PC-3 (cell line): Measurements from ENCODE around the gene MAPK6. TPM values are rescaled to one million over a fixed set of nuclear protein-coding genes. Genes with fewer than 3 reads are reported as not detected.

Experiments
- ATAC-seq: fragments of 200-7000 bp; cut with Tn5 transposase; 2 replicates; pipeline ENCODE4 v1.9.1; 2020; ENCODE audit warnings: mild to moderate bottlenecking, moderate library complexity
- BruUV-seq: library from RNA; stranded (reverse); fragments of 400-500 nt; replicated peaks from 2 replicates; lab custom pipeline; 2021; lab: Mats Ljungman, UMichigan
- CTCF ChIA-PET: fragments of 300-600 bp; sonication (Branson Sonifier 250); formaldehyde crosslinking; loops from one replicate; lab custom pipeline; 2022; ENCODE audit warnings: antibody characterized with exemption; lab: Charles Lee
- POLR2A ChIA-PET: fragments of 300-600 bp; sonication (Branson Sonifier 250); formaldehyde crosslinking; loops from one replicate; lab custom pipeline; 2022; ENCODE audit warnings: antibody characterized with exemption; ENCODE audit not compliant: unreplicated experiment; lab: Charles Lee
- DNase-seq: peaks from one replicate; pipeline ENCODE4 v3.0.0-alpha.2; 2015
- H2AFZ ChIP-seq: fragments of 300-600 bp; sonication (generic); 2 replicates; pipeline ENCODE4 v1.6.0; 2016; ENCODE audit warnings: antibody characterized with exemption, low read length
- H3F3A ChIP-seq: fragments of 300-600 bp; sonication (generic); one replicate; pipeline ENCODE4 v1.6.0; 2017; ENCODE audit warnings: antibody characterized with exemption, low read length, control low read depth, mild to moderate bottlenecking; ENCODE audit not compliant: unreplicated experiment
- H3K27ac ChIP-seq: fragments of 300-600 bp; sonication (generic); 2 replicates; pipeline ENCODE4 v1.5.1; 2016; ENCODE audit warnings: mild to moderate bottlenecking, low read length
- H3K27me3 ChIP-seq: fragments of 300-600 bp; sonication (generic); 2 replicates; pipeline ENCODE4 v1.6.1; 2016; ENCODE audit warnings: low read length, mixed read lengths
- H3K36me3 ChIP-seq: fragments of 300-600 bp; sonication (generic); 2 replicates; pipeline ENCODE4 v1.6.1; 2016; ENCODE audit warnings: low read depth, mixed run types, low read length, mixed read lengths
- H3K4me1 ChIP-seq: fragments of 300-600 bp; sonication (generic); 2 replicates; pipeline ENCODE4 v1.5.1; 2016; ENCODE audit warnings: low read length; ENCODE audit not compliant: insufficient read depth
- H3K4me2 ChIP-seq: fragments of 300-600 bp; sonication (generic); 2 replicates; pipeline ENCODE4 v1.6.0; 2016; ENCODE audit warnings: low read length
- H3K4me3 ChIP-seq: fragments of 300-600 bp; sonication (generic); 2 replicates; pipeline ENCODE4 v1.5.1; 2016; ENCODE audit warnings: mild to moderate bottlenecking, low read length, mixed read lengths
- H3K79me2 ChIP-seq: fragments of 300-600 bp; sonication (generic); 2 replicates; pipeline ENCODE4 v1.6.1; 2017; ENCODE audit warnings: low read length, mixed read lengths
- H3K9ac ChIP-seq: fragments of 300-600 bp; sonication (generic); 2 replicates; pipeline ENCODE4 v1.6.0; 2016; ENCODE audit warnings: mild to moderate bottlenecking, low read length
- H3K9me2 ChIP-seq: fragments of 300-600 bp; sonication (generic); replicated peaks from 2 replicates; pipeline ENCODE4 v1.6.1; 2016; ENCODE audit warnings: mixed run types, low read length, mixed read lengths
- H3K9me3 ChIP-seq: fragments of 300-600 bp; sonication (generic); 2 replicates; pipeline ENCODE4 v1.6.1; 2016; ENCODE audit warnings: low read length, mixed read lengths
- H4K20me1 ChIP-seq: fragments of 300-600 bp; sonication (generic); 2 replicates; pipeline ENCODE4 v1.6.1; 2016; ENCODE audit warnings: low read length, mixed read lengths
- EZH2 ChIP-seq: fragments of 300-600 bp; sonication (generic); IDR thresholded peaks from one replicate; pipeline ENCODE4 v1.6.1; 2017; ENCODE audit warnings: antibody characterized with exemption, mild to moderate bottlenecking, low read length; ENCODE audit not compliant: unreplicated experiment
- EZH2phosphoT487 ChIP-seq: fragments of 300-600 bp; sonication (generic); IDR thresholded peaks from 2 replicates; pipeline ENCODE4 v1.6.1; 2018; ENCODE audit warnings: mild to moderate bottlenecking, antibody characterized with exemption, low read length, borderline replicate concordance
- intact Hi-C: fragments of 100-400 bp; cut with micrococcal nuclease; formaldehyde crosslinking; loops from 2 replicates; pipeline ENCODE4 v1.9.0; 2023
- total RNA-seq: library from RNA; depleted of rRNA; stranded (reverse); fragments of >200 nt; gene quantifications from 2 replicates; pipeline ENCODE4 v1.2.3, GENCODE V29; 2014
- TF ChIP-seq, protein P1 (sequence below): fragments of 300-600 bp; sonication (generic); conservative IDR thresholded peaks from 2 replicates; pipeline ENCODE4 v1.5.1; 2017; ENCODE audit warnings: antibody characterized with exemption, low read depth, mild to moderate bottlenecking, low read length

Gene MAPK6
- total RNA-seq, 1 experiment from 2014 or later: 22.5 TPM

DNA sequence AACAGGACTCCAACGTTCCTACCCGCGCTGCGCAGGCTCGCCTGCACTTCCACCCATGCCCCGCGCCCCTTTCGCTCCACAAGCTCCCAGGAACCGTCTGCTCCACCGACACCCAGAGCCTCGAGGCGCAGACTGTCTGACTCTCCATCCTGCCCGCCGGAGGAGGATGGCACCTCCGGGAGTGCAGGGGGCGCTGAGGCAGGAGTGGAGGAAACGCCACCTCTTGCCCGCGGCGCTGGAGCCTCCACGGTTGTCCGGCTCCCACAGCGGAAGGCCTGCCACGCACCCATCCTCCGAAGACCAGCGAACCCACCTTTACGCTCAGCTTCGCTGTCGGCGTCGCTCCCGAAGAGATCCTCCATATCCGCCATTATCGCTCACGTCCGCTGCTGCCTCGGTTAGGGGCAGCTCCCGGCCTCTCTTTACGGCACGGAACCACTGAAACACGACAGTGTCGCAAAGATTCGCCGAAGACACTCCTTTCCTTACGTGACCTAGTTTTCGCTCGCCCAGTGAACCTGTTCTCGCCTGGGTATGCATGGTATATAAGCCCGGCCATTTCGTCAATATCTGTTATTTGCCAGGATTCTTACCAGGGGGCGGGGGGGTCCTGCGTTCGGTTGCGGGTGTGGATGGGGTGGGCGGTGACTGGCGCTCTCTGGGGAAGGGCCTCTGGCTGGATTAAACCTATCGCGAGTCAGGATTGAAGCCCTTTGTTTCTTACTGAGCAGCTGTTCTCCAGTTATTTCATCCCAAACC, 47.5 kb upstream of the MAPK6 start, which contains the start of gene LEO1:
Gene LEO1 (minus strand): TSS at position 404 of the 759 bp plus-strand sequence. CDS start 33 bp downstream, at position 371.
- Histone ChIP-seq H3K4me2 (peak within 1 kb of the TSS; percentile 95), H3K79me2 (peaks cover 56% of the 10 kb centered on the region), H3K9me3 (no peaks in the 10 kb centered on the region), H3K9me2 (no peaks in the 10 kb centered on the region), H3K27me3 (no peaks in the 10 kb centered on the region), H3K36me3 (peaks cover 4% of the 10 kb centered on the region; the same call in 1 of the 2 replicates), H3K4me3 (peak within 1 kb of the TSS; percentile 94), H4K20me1 (no peaks in the 10 kb centered on the region), H3F3A (no peaks in the 10 kb centered on the region), H3K27ac (peak within 1 kb of the TSS; percentile 70), H2AFZ (peak within 1 kb of the TSS; percentile 88), H3K9ac (peak within 1 kb of the TSS; percentile 91), H3K4me1 (peaks cover 15% of the 10 kb centered on the region)
- CTCF ChIA-PET: interaction anchor here (0.6 kb wide), 1 partner anchor 259 kb away, joined by 4 read pairs; no protein-coding TSS in a partner anchor
- DNase-seq (peak; percentile 94), ATAC-seq (peak; percentile 77)
- POLR2A ChIA-PET: interaction anchor here (0.9 to 1.1 kb wide), 2 partner anchors 23 to 208 kb away, joined by 3 to 12 read pairs; no protein-coding TSS in a partner anchor
- TSS peak; percentile 87 for BruUV-seq
- TF ChIP-seq EZH2: no peak
- TF ChIP-seq, protein P1, sequence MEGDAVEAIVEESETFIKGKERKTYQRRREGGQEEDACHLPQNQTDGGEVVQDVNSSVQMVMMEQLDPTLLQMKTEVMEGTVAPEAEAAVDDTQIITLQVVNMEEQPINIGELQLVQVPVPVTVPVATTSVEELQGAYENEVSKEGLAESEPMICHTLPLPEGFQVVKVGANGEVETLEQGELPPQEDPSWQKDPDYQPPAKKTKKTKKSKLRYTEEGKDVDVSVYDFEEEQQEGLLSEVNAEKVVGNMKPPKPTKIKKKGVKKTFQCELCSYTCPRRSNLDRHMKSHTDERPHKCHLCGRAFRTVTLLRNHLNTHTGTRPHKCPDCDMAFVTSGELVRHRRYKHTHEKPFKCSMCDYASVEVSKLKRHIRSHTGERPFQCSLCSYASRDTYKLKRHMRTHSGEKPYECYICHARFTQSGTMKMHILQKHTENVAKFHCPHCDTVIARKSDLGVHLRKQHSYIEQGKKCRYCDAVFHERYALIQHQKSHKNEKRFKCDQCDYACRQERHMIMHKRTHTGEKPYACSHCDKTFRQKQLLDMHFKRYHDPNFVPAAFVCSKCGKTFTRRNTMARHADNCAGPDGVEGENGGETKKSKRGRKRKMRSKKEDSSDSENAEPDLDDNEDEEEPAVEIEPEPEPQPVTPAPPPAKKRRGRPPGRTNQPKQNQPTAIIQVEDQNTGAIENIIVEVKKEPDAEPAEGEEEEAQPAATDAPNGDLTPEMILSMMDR: peak; percentile 54
- intact Hi-C loops: no loop called here

DNA sequence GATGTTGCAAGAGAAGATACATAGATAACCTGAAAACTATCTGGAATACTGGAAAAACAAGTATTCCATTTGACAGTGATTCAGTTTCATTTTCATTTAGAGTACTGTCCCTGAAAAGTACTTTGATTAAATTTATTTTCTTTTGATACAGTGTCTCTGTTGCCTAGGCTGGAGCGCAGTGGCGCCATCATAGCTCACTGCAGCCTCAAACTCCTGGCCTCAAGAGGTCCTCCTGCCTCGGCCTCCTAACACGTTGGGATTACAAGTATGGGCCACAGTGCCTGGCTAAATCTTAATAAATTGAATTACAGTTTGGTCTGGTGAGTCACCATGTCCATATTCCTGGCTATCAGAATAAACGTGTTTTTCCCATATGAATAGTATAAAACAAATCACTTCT, 45.8 kb upstream of the MAPK6 start:
- ATAC-seq: no peak
- intact Hi-C loops: no loop called here
- TF ChIP-seq EZH2 (no peak), EZH2phosphoT487 (no peak)
- TF ChIP-seq, protein P1: no peak
- H3F3A ChIP-seq: no peaks in the 10 kb centered on the region
- H3K4me3 ChIP-seq: no peak overlapping the region
- H4K20me1 ChIP-seq: no peaks in the 10 kb centered on the region
- H3K36me3 ChIP-seq: no peaks in the 10 kb centered on the region
- H2AFZ ChIP-seq: no peak overlapping the region
- no peaks in the 10 kb centered on the region for H3K9me2 ChIP-seq
- ChIA-PET CTCF (no interaction called here), POLR2A (no interaction called here)
- no peaks in the 10 kb centered on the region for H3K27me3 ChIP-seq
- peaks cover 15% of the 10 kb centered on the region for H3K4me1 ChIP-seq
- peak overlapping the region; percentile 26; the same call in 1 of the 2 replicates for H3K4me2 ChIP-seq
- no peak overlapping the region for H3K9ac ChIP-seq
- no peak for DNase-seq
- H3K27ac ChIP-seq: no peak overlapping the region
- BruUV-seq: TSS peak; percentile 31
- peaks cover 40% of the 10 kb centered on the region for H3K79me2 ChIP-seq
- H3K9me3 ChIP-seq: no peaks in the 10 kb centered on the region

DNA sequence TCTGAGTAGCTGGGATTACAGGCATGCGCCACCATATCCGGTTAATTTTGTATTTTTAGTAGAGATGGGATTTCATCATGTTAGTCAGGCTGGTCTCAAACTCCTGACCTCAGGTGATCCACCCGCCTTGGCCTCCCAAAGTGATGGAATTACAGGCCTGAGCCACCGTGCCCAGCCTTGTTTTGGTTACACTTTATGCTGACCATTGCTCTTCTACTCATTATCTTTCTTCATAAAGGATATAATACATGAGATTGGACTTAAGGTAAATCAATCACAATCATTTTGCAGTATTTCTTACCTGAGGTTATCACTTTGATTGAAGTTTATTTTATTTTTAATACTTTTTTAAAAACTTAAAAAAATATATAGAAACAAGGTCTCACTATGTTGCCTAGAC, 45.2 kb upstream of the MAPK6 start:
- H3K27me3 ChIP-seq: no peaks in the 10 kb centered on the region
- H3K4me2 ChIP-seq: no peak overlapping the region
- no peak for ATAC-seq
- intact Hi-C loops: no loop called here
- CTCF ChIA-PET: no interaction called here
- TF ChIP-seq EZH2phosphoT487 (no peak), EZH2 (no peak)
- TF ChIP-seq, protein P1: no peak
- peaks cover 15% of the 10 kb centered on the region for H3K4me1 ChIP-seq
- no peak for DNase-seq
- BruUV-seq: no TSS peak
- no peak overlapping the region for H3K4me3 ChIP-seq
- H3K27ac ChIP-seq: no peak overlapping the region
- no peaks in the 10 kb centered on the region for H3K9me3 ChIP-seq
- no peaks in the 10 kb centered on the region for H3F3A ChIP-seq
- H4K20me1 ChIP-seq: no peaks in the 10 kb centered on the region
- no peak overlapping the region for H3K9ac ChIP-seq
- H3K79me2 ChIP-seq: peaks cover 34% of the 10 kb centered on the region
- POLR2A ChIA-PET: no interaction called here
- no peaks in the 10 kb centered on the region for H3K9me2 ChIP-seq
- no peak overlapping the region for H2AFZ ChIP-seq
- H3K36me3 ChIP-seq: no peaks in the 10 kb centered on the region
